Measurements from ENCODE around the gene TASP1. TPM values are rescaled to one million over a fixed set of nuclear protein-coding genes. Genes with fewer than 3 reads are reported as not detected.

The TASP1 gene
- total RNA-seq, 2 donors from 2014 or later: 8.9 to 9.8 TPM

DNA sequence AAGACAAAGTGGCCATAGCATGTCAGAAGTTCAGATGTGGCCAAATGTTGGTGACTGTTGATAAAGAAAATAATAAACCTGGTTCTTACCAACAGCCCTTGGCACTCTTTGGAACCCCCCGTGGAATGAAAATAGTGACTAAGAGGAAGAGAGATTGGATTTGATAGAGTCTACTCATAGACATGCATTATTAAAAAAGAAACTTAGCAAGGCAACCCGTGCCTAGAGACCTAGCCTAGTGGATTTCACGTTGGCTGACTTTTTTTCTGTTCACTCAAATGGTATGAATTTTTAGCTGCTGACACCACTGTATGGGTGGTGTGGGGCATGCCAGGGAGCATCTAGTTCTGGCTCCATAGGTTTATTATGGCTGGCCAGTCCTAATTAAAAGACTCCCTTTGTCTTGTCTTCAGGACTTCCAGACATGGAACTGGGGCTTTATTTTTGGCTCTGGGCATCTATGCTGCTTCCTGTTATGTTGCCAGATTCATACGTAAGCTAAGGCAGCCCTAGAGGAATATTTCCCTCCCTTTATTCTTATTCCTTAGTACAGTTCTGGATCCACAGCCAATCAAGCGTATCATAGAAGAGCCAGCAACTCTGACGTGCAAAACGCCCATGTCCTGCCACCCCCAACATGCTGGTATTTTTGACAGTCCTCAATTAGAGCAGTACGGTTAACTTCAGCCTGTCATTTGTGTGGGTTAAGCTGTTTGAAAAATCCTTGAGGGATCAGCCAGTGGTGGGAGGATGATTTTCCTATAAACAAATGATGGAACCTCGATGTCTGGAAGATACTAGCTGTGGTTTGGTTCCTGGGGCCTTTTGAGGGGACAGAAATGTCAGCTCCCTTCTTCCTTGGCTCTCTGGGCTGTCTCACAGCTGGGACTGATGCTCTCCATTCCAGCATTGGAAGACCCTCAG is 290.2 kb downstream of the TASP1 start:
- DNase-seq: no peak
- peaks cover 0 to 2% of the 10 kb centered on the region in 2 donors for H3K9me3 Mint-ChIP-seq
- H3K36me3 Mint-ChIP-seq (ENCODE audit: insufficient read depth in 2 of 2): peaks cover 0 to 2% of the 10 kb centered on the region in 2 donors
- H3K27ac Mint-ChIP-seq: no peak overlapping the region
- ATAC-seq (replicated peaks in 1 of 2): no peak
- no peaks in the 10 kb centered on the region for H3K27me3 Mint-ChIP-seq (ENCODE audit: low read depth)
- no peaks in the 10 kb centered on the region for H3K4me1 Mint-ChIP-seq (ENCODE audit: low read depth)
- H3K4me3 Mint-ChIP-seq: no peak overlapping the region

DNA sequence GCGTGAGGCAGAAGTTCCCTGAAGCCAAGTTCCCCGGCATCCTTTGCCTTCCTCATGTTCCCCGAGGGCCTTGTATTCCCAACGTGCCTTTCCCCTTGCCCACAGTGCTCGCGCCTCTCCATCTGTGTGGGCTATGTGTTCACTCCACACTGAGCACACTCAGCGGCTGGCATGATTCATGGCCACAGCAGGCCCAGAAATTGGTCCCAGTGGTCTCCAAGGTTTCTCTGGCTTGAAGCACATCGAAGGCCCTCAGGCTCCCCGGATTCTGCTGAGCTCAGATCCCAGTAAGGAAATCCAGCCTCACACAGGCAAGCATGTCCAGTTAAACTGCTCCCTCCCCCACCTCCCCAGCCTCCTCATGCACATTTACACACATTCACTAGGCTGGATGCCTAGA is 294.1 kb downstream of the TASP1 start:
- peaks cover 0 to 2% of the 10 kb centered on the region in 2 donors for H3K36me3 Mint-ChIP-seq (ENCODE audit: insufficient read depth in 2 of 2)
- H3K9me3 Mint-ChIP-seq: peaks cover 0 to 2% of the 10 kb centered on the region in 2 donors
- ATAC-seq (replicated peaks in 1 of 2) (no peak), DNase-seq (no peak)
- H3K27ac Mint-ChIP-seq: no peak overlapping the region
- H3K27me3 Mint-ChIP-seq (ENCODE audit: low read depth): no peaks in the 10 kb centered on the region
- no peak overlapping the region for H3K4me3 Mint-ChIP-seq
- H3K4me1 Mint-ChIP-seq (ENCODE audit: low read depth): peaks cover 3% of the 10 kb centered on the region

DNA sequence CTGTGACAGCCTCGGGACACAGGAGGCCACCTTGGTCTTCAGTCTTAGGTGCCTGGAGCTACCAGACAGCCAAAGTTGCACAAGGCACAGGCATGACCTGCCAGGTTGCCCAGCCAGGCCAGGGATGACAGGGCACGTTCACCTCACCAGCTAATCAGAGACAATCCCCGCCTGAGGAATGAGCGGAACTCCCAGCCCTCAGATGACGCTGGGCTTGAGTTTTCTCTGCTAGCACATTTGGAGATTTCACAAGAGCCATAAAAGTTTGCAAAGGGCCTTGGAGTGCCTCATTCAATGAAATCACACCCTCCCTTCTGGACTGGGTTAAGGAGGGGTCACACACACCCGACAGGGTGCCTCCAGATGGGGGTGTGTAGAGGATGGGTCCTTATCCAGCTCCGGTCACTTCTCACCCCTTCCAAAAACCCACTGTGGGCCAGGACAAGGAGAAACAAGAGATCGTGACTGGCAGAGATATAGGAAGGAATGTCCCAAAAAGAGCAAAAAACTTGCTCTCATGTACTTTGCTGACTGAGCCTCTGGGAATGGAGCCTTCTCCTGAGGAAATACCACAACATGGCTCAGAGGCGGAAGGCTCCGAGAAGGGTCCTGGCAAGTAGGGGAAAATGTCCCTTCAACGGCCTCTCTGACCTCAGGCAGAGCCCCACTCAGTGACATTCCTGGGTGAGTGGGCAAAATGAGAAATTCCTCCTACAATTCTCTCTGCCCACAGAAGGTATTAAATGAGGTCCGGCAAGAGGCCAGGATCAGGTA is 296.1 kb downstream of the TASP1 start:
- DNase-seq: no peak
- peaks cover 2 to 3% of the 10 kb centered on the region in 2 donors for H3K9me3 Mint-ChIP-seq
- no peaks in the 10 kb centered on the region for H3K27me3 Mint-ChIP-seq (ENCODE audit: low read depth)
- ATAC-seq (replicated peaks in 1 of 2): no peak
- H3K4me1 Mint-ChIP-seq (ENCODE audit: low read depth): peaks cover 22% of the 10 kb centered on the region
- no peak overlapping the region for H3K27ac Mint-ChIP-seq
- peaks cover 2 to 3% of the 10 kb centered on the region in 2 donors for H3K36me3 Mint-ChIP-seq (ENCODE audit: insufficient read depth in 2 of 2)
- H3K4me3 Mint-ChIP-seq: no peak overlapping the region

DNA sequence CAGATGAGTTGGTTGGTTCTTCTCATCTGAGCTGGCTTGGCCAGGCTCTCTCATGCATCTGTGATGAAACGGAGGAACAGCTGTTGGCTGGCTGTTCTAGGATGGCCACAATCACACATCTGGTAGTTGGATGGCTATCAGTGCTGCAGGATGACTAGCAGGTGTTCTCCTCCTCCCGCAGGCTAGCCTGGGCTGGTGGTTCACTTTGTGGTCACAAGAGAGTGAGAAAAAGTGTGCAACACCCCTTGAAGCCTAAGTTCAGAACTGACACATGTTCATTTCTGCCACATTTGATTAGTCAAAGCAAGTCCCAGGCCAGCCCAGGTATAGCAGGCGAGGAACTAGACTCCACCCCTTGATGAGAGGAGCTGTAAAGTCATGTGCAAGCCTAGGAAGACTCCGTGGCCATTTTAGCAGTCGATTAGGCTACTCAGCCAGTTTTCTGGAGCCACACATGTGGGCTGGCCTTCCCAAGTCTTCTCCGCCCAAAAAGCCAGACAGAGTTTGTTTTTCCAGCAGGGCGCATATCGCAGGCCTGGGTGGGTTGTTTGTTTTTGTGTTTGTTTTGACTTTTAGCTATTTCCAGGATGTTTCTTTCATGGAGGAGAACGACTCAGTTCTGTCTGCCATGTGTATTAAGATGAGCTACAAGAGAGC is 296.9 kb downstream of the TASP1 start:
- H3K36me3 Mint-ChIP-seq (ENCODE audit: insufficient read depth in 2 of 2): peaks cover 2 to 3% of the 10 kb centered on the region in 2 donors
- H3K27me3 Mint-ChIP-seq (ENCODE audit: low read depth): no peaks in the 10 kb centered on the region
- no peak overlapping the region for H3K4me3 Mint-ChIP-seq
- no peak overlapping the region for H3K27ac Mint-ChIP-seq
- DNase-seq (peak; percentile 12 to 47), ATAC-seq (replicated peaks in 1 of 2) (peak; percentile 74 to 77)
- H3K9me3 Mint-ChIP-seq: peaks cover 2 to 3% of the 10 kb centered on the region in 2 donors
- peaks cover 30% of the 10 kb centered on the region for H3K4me1 Mint-ChIP-seq (ENCODE audit: low read depth)

DNA sequence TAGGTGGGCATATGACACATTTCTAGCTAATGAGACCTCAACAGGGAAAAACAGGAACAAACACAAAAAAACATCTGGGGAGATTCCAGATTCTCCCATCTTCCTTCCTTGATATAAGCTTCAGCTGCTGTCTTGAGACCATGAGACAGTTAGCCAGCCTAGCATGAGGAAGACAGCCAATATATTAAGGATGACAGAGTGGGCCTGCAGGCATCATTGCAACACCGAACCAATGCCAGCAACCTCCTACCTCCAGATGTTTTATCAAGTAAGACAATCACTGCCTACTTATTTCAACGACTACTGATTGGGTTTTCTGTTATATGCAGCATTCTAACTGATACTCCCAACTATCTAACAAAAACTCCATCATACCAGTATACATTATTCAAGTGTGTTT is 298.6 kb downstream of the TASP1 start:
- no peak overlapping the region for H3K4me3 Mint-ChIP-seq
- ATAC-seq (replicated peaks in 1 of 2): no peak
- H3K9me3 Mint-ChIP-seq: peaks cover 3 to 6% of the 10 kb centered on the region in 2 donors
- peaks cover 43% of the 10 kb centered on the region for H3K4me1 Mint-ChIP-seq (ENCODE audit: low read depth)
- H3K36me3 Mint-ChIP-seq (ENCODE audit: insufficient read depth in 2 of 2): peaks cover 2 to 4% of the 10 kb centered on the region in 2 donors
- no peaks in the 10 kb centered on the region for H3K27me3 Mint-ChIP-seq (ENCODE audit: low read depth)
- DNase-seq: no peak
- H3K27ac Mint-ChIP-seq: no peak overlapping the region

Other genes with a start within 250 kb of the TASP1 start
- 10 to 100 TPM; 12.2 to 13.2 TPM for gene ESF1, start 146.0 kb upstream of the TASP1 start, total RNA-seq
- gene NDUFAF5, start 146.1 kb upstream of the TASP1 start, total RNA-seq: 10 to 100 TPM; 30.4 to 32.9 TPM